ENCODE measurements around the gene NINJ2. TPM values are rescaled to one million over a fixed set of nuclear protein-coding genes. Genes with fewer than 3 reads are reported as not detected.

The NINJ2 gene
- total RNA-seq, 4 donors from 2014 or later: 2.2 to 14.9 (median 4.5) TPM

DNA sequence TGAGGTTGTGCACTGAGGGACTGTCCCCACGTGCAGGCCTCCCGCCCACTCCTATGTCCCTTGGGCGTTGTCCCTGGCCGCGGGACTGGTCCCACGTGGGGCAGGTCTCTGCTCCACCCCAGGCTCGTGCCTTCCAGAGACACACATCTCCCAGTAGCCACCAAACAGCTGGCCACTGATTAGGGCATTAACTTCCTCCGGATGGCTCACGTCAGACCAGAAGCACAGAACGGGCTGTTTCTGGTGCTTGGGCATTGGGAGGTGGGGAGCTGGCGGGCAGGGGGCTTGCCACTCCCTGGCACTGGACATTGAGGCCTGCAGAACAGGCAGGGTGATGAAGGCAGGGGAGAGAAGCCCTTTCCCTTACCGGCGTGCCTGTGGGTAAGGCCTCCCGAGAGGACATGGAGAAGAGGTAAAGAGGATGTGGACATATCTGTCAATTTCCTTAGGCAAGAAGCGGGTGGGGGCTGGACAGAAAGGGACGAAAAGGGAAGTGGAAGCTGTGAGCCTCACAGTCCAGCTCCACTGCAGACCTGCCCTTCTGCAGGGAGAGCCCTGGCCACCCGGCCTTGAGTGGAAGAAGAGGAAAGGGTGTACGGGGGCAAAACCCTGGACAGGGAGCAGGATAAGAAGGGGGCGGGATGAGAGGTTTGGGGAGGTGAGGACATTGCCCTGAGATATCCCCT is 101.2 kb downstream of the NINJ2 start:
- no peaks in the 10 kb centered on the region for H3K9me3 ChIP-seq
- peaks cover 0 to 40% (median 0%) of the 10 kb centered on the region in 3 donors for H3K4me1 ChIP-seq
- H3K4me3 ChIP-seq: peak overlapping the region in 2 of 4 donors; percentile 5 to 19
- peak in 2 of 4 donors; percentile 18 to 37 for TF ChIP-seq POLR2A (IDR thresholded peaks at IDR 0.05)
- TF ChIP-seq, protein P1, sequence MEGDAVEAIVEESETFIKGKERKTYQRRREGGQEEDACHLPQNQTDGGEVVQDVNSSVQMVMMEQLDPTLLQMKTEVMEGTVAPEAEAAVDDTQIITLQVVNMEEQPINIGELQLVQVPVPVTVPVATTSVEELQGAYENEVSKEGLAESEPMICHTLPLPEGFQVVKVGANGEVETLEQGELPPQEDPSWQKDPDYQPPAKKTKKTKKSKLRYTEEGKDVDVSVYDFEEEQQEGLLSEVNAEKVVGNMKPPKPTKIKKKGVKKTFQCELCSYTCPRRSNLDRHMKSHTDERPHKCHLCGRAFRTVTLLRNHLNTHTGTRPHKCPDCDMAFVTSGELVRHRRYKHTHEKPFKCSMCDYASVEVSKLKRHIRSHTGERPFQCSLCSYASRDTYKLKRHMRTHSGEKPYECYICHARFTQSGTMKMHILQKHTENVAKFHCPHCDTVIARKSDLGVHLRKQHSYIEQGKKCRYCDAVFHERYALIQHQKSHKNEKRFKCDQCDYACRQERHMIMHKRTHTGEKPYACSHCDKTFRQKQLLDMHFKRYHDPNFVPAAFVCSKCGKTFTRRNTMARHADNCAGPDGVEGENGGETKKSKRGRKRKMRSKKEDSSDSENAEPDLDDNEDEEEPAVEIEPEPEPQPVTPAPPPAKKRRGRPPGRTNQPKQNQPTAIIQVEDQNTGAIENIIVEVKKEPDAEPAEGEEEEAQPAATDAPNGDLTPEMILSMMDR (IDR thresholded peaks at IDR 0.05): no peak
- H3K36me3 ChIP-seq: no peaks in the 10 kb centered on the region
- DNase-seq: peak; percentile 35
- WGBS, 2 donors: 64 to 79% methylated on average over 10 of the region's 19 CpGs
- peak overlapping the region in 2 of 4 donors; percentile 43 to 55 for H3K27ac ChIP-seq
- H3K27me3 ChIP-seq: peaks cover 0 to 20% (median 0%) of the 10 kb centered on the region in 4 donors
- intact Hi-C loops (cut with DNase I): loop anchor here (10.0 kb wide), 2 partner anchors 353 to 393 kb away; no protein-coding TSS in a partner anchor

- TF ChIP-seq, protein P1 (IDR thresholded peaks at IDR 0.05): no peak
- TF ChIP-seq POLR2A (IDR thresholded peaks at IDR 0.05): no peak
- Histone ChIP-seq H3K4me1 (peaks cover 0 to 40% (median 0%) of the 10 kb centered on the region in 3 donors), H3K27ac (peak overlapping the region in 2 of 4 donors; percentile 43 to 55), H3K36me3 (no peaks in the 10 kb centered on the region), H3K4me3 (no peak overlapping the region), H3K27me3 (peaks cover 0 to 20% (median 0%) of the 10 kb centered on the region in 4 donors), H3K9me3 (no peaks in the 10 kb centered on the region)
- DNase-seq: no peak
- 98% methylated on average over 9 of the region's 14 CpGs; no CpG with 5 or more reads in 1 of the 2 donors for WGBS, 2 donors
- intact Hi-C loops (cut with DNase I): loop anchor here (10.0 kb wide), 2 partner anchors 353 to 393 kb away; no protein-coding TSS in a partner anchor
These were observed 101.9 kb downstream of the NINJ2 start for GRCh38 chr12:561391-561705.

DNA sequence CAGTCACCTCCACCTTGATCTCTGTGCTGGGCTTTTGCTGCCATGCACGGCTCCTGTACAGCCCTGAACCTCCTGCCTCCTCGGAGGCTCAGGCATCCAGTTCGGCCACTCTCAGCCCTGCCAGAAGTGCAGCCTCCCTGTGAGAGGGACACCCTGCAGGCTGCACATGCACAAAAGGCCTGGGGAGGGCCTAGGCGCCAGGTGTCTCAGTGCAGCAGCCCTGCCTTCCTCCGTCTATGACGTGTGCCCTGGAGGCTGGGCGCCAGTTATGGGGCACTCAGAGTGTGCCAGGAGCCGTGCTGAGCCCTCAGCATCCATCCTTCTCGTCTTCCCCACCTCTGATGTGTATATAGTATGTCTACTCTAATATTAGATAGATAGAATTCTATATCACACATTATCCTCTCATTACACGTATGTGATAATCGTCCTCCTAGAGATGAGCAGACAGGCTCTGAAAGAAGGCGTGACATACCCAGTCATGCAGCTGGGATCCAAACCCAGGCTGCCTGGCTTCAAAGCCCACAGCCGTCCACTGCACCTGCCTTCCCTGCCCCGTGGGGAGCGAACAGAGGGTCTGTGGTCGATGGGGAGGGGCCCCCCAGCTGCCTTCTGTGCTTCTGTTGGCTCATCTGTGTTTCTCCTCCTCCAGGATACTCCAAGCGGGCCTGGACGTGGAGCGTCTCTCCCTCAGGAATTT is 102.4 kb downstream of the NINJ2 start:
- H3K27me3 ChIP-seq: peaks cover 0 to 20% (median 0%) of the 10 kb centered on the region in 4 donors
- H3K36me3 ChIP-seq: no peaks in the 10 kb centered on the region
- no peaks in the 10 kb centered on the region for H3K9me3 ChIP-seq
- intact Hi-C loops (cut with DNase I): loop anchor here (10.0 kb wide), 2 partner anchors 354 to 394 kb away; no protein-coding TSS in a partner anchor
- H3K4me3 ChIP-seq: no peak overlapping the region
- no peak for TF ChIP-seq POLR2A (IDR thresholded peaks at IDR 0.05)
- TF ChIP-seq, protein P1 (IDR thresholded peaks at IDR 0.05): no peak
- H3K27ac ChIP-seq: no peak overlapping the region
- WGBS, 2 donors: 61 to 82% methylated on average over 10 to 13 of the region's 19 CpGs
- DNase-seq: no peak
- peaks cover 0 to 40% (median 0%) of the 10 kb centered on the region in 3 donors for H3K4me1 ChIP-seq

DNA sequence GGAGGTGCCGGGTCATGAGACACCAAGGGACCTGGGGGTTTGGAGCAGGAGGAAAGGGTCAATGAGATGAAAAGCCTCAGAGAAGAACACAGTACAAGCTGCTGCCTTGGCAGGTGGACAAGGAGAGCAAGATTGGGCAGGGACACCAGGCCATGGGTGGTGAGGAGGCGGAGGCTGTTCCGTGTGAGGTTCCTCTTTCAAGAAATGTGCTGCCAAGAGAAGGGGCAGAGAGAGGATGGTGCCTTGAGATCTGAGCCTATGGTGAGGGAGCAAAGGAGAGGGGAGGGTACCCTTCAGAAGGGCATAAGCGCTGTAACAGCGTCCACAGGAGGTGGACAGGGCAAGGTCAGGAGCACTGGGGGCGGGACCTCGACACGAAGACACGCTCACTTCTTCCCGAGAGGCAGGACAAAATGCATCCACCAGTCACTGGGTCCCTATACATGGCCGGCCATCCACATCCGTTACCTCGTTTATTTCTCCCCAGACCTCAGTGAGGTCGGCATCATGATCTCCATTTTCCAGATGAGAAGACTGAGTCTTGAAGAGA is 103.3 kb downstream of the NINJ2 start:
- no peak for TF ChIP-seq POLR2A (IDR thresholded peaks at IDR 0.05)
- TF ChIP-seq, protein P1 (IDR thresholded peaks at IDR 0.05): no peak
- intact Hi-C loops (cut with DNase I): loop anchor here (10.0 kb wide), 2 partner anchors 355 to 395 kb away; no protein-coding TSS in a partner anchor
- DNase-seq: no peak
- peaks cover 0 to 20% (median 0%) of the 10 kb centered on the region in 4 donors for H3K27me3 ChIP-seq
- H3K27ac ChIP-seq: no peak overlapping the region
- H3K4me3 ChIP-seq: no peak overlapping the region
- H3K9me3 ChIP-seq: no peaks in the 10 kb centered on the region
- 64 to 83% methylated on average over 5 to 14 of the region's 14 CpGs for WGBS, 2 donors
- no peaks in the 10 kb centered on the region for H3K36me3 ChIP-seq
- peaks cover 0 to 40% (median 0%) of the 10 kb centered on the region in 3 donors for H3K4me1 ChIP-seq

Measured in esophagus squamous epithelium (tissue), 5 donors.